Frontal cortex (tissue), 4 donors: ENCODE measurements around the gene SPNS3. TPM values are rescaled to one million over a fixed set of nuclear protein-coding genes. Genes with fewer than 3 reads are reported as not detected.

Experiments
- DNase-seq, 2 donors: peaks; one replicate each; pipeline ENCODE4 v3.0.0; 2012; ENCODE audit warnings: low spot score in 2 of 2
- FAIRE-seq: peaks from 2 replicates; lab custom pipeline; 2012; peaks lifted over from hg19 to GRCh38; lab: Jason Lieb, UNC
- total RNA-seq: library from RNA; depleted of rRNA; stranded (reverse); fragments of >200 nt; gene quantifications from one replicate; pipeline ENCODE4 v1.2.3, GENCODE V29; 2014
- donor health status: control.
- donor health status: control.
- donor health status: control.

The SPNS3 gene
- total RNA-seq, 1 donor from 2014 or later, result 0.41 TPM

GRCh38 chr17:4485676-4486646 lies 52.2 kb downstream of the SPNS3 start:
- FAIRE-seq (no peak), DNase-seq (no peak)

DNA sequence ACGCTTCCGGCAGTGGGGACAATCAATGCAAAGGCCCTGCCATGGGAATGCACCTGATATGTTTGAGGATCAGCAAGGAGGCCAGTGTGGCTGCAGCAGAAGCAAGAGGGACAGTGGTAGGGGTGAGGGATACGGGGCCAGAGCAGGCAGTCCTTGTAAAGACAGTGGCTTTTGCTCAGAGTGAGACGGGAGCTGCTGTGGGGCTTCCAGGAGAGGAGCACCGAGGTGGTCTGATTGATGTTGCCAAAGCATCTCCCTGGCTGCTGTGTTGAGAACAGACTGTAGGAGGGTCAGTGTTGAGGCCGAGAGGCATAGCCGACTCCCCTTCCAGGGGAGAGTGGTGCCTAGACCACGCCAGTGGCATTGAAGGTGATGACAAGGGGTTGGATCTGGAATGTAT lies 53.6 kb downstream of the SPNS3 start:
- FAIRE-seq (no peak), DNase-seq (no peak)

GRCh38 chr17:4487820-4488716 lies 54.3 kb downstream of the SPNS3 start:
- DNase-seq (no peak), FAIRE-seq (no peak)

- FAIRE-seq, result no peak
- no peak for DNase-seq
Observed at GRCh38 chr17:4488989-4489595, 55.4 kb downstream of the SPNS3 start.

- DNase-seq (no peak), FAIRE-seq (no peak)
Observed at GRCh38 chr17:4490109-4490591, 56.4 kb downstream of the SPNS3 start.

- no peak for DNase-seq
- no peak for FAIRE-seq
Observed at GRCh38 chr17:4490637-4491061, 56.9 kb downstream of the SPNS3 start.

DNA sequence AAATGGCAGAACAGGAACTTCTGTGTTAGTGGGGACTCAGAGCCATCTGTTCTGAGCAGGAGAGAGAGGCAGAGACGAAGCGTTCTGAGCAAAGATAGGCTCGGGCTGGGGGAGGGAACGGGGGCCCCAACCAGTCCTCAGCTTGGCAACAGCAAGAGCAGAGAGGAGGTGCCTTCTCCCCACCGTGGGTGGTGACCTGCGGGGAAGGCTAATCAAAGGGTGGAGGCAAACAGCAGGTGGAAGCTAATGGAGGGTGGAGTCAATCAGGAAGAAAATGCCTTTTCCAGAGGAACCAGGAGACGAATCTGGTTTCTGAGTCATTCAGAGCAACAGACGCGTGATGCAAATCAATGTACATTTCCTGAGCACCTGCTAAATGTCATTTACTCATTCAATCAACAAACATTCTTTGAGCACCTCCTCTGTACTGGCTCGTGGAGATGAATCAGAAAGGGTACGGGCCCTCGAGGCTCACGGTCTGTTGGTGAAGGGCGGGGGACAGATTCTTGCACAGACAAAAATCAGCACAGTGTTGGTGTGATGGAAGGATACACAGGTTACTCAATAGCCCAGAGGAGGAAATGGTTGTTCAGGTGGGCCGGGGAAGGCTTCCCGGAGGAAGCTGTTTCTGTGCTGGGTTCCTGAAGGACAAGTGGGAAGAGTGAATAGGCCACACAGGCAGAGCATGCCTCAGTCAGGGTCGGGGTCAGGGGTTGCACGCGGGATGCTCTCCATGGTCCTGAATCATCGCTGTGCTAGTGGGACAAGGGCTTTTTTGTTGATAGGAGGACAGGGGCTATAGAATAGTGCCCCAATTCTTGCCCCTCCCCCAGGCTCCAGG lies 59.2 kb downstream of the SPNS3 start:
- no peak for FAIRE-seq
- DNase-seq, result peak in 1 of 2 donors; percentile 46

DNA sequence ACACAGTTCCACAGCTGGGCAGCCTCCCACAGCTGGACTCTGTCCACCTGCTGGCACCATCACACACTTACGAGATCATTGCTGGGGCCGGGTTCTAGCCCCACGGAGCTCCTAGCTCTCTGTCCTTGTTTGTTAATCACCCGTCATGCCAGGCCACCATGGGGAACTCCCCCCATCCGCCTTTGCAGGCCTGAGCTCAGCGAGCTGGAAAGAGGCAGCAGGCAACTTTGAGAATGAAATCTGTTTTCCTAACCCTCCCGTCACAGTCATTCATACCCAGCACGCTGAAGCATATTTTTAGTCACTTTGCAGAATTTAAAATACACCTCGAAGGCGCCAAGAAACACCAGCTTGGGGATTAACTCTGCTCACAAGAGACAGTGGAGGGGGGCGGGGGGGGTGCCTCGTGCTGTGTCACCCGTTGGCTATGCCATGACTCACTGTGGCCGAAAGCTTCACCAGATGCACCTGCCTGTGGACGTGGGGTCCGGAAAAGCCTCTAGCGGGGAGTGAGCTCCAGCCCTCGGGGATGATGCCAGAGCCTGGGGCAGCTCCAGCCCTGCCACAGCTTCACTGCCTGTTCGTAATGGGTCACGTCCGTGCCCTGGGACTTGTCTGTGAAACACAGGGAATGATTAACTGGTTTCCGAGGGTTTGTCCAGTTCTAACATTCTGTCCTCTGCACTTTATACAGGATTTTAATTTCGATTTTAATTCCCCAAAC lies 63.5 kb downstream of the SPNS3 start:
- peak in 1 of 2 donors; percentile 54 for DNase-seq
- no peak for FAIRE-seq

- FAIRE-seq (no peak), DNase-seq (peak; percentile 98 to 99)
Observed at GRCh38 chr17:4498461-4499397, 65.0 kb downstream of the SPNS3 start, which contains the start of gene SPNS2. SPNS2 (plus strand) TSS chr17:4498881; CDS start chr17:4499048, 167 bp downstream.

GRCh38 chr17:4499431-4500190 lies 65.9 kb downstream of the SPNS3 start:
- DNase-seq (peak; percentile 69 to 74), FAIRE-seq (no peak)

DNA sequence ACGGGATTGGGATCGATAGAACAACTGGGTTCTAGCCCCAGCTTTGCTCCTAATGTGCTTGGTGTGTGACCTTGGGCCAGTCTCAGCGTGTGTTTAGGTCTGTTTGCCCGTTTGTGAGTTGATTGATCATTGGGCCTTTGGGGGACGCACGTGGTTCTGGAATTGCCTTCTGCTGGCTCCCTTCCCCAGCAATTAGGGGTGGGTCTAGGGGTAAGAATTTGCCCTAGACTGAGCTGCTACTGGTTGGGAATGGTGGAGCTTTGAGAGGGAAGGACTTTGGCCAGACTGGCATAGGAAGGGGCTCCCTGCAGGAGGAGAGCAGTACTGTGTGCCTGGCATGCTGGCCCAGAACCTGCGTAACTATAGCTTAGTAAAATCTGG lies 66.4 kb downstream of the SPNS3 start:
- DNase-seq, result no peak
- no peak for FAIRE-seq

DNA sequence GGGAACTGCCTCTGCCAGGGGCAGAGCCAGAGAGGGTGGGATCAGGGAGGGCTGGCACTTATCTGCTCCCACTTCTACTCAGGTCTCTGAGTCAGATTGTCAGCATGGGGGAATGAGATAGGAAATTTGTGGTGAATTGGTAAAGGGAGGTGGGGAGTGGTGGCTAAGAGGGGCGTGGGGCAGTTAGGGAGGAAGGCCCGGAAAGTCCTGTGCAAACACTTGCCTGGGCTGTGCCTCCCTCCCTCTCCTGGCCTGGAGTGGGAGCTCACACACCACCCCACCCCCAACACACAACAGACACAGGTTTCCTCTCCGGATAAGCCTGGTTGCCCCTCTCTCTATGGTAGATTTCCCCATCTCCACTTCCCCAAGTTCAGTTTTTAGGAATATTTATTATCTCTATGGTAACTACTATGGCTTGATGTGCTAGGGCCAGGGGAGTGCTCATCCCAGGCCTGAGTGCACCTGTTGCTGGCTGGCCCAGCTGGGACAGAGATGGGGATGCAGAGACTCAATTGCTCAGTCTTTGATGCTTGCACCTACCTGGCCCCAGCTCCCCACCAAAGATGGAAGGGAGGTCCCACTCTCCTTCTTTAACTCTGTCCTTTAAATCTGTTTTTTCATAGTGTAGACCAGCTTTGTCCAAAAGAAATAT lies 67.7 kb downstream of the SPNS3 start:
- no peak for FAIRE-seq
- no peak for DNase-seq

DNA sequence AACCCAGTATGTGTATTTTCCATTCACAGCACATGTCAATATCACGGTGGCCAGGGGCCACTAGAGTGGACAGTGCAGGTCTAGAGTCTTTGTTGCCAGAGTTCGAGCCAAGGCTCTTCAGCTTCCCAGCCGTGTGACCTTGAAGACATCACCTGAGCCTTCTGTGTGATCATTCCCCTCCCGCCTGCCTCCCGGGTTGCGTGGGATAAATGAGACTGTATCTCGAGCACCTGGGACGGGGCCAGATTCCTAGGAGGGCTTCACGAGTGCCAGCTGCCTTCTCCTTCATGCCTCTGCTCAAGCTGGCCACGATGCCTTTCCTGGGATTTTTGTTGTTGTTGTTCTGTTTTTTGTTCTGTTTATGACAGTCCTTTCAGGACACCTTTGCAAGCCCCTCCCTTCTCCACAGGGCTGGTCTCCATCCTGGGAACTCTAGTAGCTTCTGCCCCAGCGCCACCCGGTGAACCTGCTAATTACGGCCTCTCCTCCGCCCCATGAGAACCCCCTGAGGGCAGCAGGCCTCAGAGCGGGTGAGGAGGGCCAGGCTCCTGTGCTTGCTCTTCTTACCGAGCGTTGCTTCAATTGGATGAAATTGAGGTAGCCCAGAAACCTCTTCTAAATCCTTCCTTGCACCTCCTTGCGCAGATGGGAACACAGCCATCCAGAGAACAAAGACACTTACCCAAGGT lies 68.9 kb downstream of the SPNS3 start:
- DNase-seq, result no peak
- FAIRE-seq, result no peak

DNA sequence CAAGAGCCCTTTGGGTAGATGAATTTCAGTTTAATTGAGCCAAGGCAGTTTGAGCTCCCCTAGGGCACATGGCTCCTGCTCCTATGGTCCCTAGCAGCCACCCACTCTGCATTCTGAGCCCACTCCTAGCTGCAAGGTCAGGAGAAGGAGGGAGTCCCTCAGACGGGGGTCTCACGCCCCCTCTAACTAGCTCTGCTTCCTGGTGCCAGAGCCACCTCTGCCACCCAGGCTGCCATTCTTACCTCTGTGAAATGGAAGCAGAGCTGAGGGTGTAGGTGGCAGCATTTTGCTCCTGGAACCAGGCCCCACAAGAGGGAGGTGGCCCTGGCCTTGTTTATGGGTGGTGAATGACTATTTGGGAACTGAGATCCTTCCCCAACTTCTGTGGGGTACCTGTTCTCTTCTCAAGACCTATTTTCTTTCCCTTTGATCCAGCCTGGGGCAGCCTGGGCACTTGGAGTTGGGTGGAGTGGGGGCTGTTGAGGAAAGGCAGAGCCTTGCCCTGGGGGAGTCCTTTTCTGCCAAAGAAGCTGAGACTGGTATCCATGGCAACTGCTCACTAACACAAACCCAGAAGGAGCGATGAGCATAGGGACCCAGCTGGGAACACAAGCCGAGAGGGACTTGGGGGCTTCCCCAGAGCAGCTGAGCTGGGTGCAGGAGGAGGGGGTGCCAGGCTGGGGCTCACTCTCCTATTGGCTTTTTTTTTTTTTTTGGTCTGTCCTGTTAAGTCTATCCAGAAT lies 69.7 kb downstream of the SPNS3 start:
- FAIRE-seq, result no peak
- DNase-seq, result no peak

- no peak for FAIRE-seq
- no peak for DNase-seq
Observed at GRCh38 chr17:4504188-4504587, 70.4 kb downstream of the SPNS3 start.
